Mucosa of descending colon (tissue), 3 donors: ENCODE results near the gene LMX1B. TPM values are rescaled to one million over a fixed set of nuclear protein-coding genes. Genes with fewer than 3 reads are reported as not detected.
"Not testable (repeated sequence)": the region's sequence is repeated elsewhere in the genome, so short reads cannot be mapped to it uniquely, and the experiment has no call there.

Source experiments
- ATAC-seq: fragments of 200-7000 bp; cut with Tn5 transposase; one replicate; pipeline ENCODE4 v1.9.1; 2020; ENCODE audit warnings: mild to moderate bottlenecking, moderate library complexity
- DNase-seq, 3 donors: peaks; one replicate each; pipeline ENCODE4 v3.0.0-alpha.2; 2020
- H3K36me3 ChIP-seq: fragments of 200-600 bp; one replicate; pipeline ENCODE4 v1.8.0; 2021; ENCODE audit warnings: low read depth, mild to moderate bottlenecking
- H3K4me1 ChIP-seq: fragments of 200-600 bp; one replicate; pipeline ENCODE4 v1.8.0; 2021; ENCODE audit warnings: low read depth, mild to moderate bottlenecking
- H3K4me3 ChIP-seq: fragments of 200-600 bp; one replicate; pipeline ENCODE4 v1.8.0; 2021; ENCODE audit warnings: mild to moderate bottlenecking
- H3K9me3 ChIP-seq: fragments of 200-600 bp; one replicate; pipeline ENCODE4 v1.8.0; 2021; ENCODE audit warnings: mild to moderate bottlenecking
- intact Hi-C, 2 donors: fragments of 100-400 bp; cut with DNase I in 1 of 2; cut with micrococcal nuclease in 1 of 2; formaldehyde crosslinking; loops; one replicate each; pipeline versions ENCODE4 v1.11.0 to v1.11.1; 2022; cut with DNase I, micrococcal nuclease
- total RNA-seq, 3 donors: library from RNA; stranded (reverse); fragmentation: NEBNext Ultra II Directional in 2 of 3; extraction: Animal tissue kit (Norgen Biotek cat#: 25700) in 2 of 3; gene quantifications; one replicate each; pipeline versions ENCODE4 v1.2.1 to v1.2.4, GENCODE V29; 2021 to 2023
- TF ChIP-seq, protein P1 (sequence below): fragments of 200-600 bp; IDR thresholded peaks from one replicate; pipeline ENCODE4 v1.8.0; 2022; ENCODE audit warnings: antibody characterized with exemption, mild to moderate bottlenecking
- donor health status: DM: no; HTN: no; CAD: no; lungs with moderate emphysema.
- donor health status: DM: no; HTN: no; CAD: no.
- donor health status: DM: no; HTN: yes; CAD: no.

The LMX1B gene
- total RNA-seq, 3 donors from 2014 or later = 0.14 to 0.51 TPM; not detected in 1

GRCh38 chr9:126578029-126578428, 35.7 kb upstream of the LMX1B start:
- ATAC-seq (no peak), DNase-seq (no peak)
- Histone ChIP-seq H3K36me3 (no peaks in the 10 kb centered on the region), H3K9me3 (no peaks in the 10 kb centered on the region), H3K4me3 (no peak overlapping the region), H3K4me1 (no peaks in the 10 kb centered on the region)
- TF ChIP-seq, protein P1, sequence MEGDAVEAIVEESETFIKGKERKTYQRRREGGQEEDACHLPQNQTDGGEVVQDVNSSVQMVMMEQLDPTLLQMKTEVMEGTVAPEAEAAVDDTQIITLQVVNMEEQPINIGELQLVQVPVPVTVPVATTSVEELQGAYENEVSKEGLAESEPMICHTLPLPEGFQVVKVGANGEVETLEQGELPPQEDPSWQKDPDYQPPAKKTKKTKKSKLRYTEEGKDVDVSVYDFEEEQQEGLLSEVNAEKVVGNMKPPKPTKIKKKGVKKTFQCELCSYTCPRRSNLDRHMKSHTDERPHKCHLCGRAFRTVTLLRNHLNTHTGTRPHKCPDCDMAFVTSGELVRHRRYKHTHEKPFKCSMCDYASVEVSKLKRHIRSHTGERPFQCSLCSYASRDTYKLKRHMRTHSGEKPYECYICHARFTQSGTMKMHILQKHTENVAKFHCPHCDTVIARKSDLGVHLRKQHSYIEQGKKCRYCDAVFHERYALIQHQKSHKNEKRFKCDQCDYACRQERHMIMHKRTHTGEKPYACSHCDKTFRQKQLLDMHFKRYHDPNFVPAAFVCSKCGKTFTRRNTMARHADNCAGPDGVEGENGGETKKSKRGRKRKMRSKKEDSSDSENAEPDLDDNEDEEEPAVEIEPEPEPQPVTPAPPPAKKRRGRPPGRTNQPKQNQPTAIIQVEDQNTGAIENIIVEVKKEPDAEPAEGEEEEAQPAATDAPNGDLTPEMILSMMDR = no peak
- intact Hi-C loops = no loop called here

DNA sequence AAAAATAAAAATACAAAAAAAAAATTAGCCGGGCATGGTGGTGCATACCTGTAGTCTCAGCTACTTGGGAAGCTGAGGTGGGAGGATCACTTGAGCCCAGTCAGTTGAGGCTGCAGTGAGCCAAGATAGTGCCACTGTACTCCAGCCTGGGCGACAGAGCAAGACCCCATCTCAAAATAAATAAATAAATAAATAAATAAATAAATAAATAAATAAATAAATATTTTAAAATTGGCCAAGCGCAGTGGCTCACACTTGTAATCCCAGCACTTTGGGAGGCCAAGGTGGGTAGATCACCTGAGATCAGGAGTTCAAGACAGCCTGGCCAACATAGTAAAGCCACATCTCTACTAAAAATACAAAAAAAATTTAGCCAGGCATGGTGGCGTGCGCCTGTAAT, 33.4 kb upstream of the LMX1B start:
- H3K4me3 ChIP-seq, H3K9me3 ChIP-seq, intact Hi-C loops, H3K36me3 ChIP-seq, ATAC-seq, H3K4me1 ChIP-seq, DNase-seq: not testable (repeated sequence)

DNA sequence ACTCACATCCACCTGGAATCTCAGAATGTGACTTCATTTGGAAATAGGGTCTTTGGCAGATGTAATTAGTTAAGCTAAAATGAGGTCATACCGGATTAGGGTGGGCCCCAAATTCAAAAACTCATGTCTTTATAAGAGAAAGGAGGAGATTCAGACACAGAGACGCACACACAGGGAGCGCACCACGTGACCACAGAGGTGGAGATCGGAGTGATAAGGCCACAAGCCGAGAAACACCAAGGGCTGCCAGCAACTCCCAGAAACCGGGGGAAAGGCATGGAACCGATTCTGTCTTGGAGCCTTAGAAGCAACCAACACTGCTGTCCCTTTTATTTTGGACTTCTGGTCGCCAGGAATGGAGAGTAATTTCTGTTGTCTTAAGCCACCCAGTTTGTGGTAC, 31.8 kb upstream of the LMX1B start:
- Histone ChIP-seq H3K4me3 (no peak overlapping the region), H3K4me1 (no peaks in the 10 kb centered on the region), H3K36me3 (no peaks in the 10 kb centered on the region), H3K9me3 (no peaks in the 10 kb centered on the region)
- intact Hi-C loops = no loop called here
- ATAC-seq = no peak
- DNase-seq = no peak
- TF ChIP-seq, protein P1 = no peak

DNA sequence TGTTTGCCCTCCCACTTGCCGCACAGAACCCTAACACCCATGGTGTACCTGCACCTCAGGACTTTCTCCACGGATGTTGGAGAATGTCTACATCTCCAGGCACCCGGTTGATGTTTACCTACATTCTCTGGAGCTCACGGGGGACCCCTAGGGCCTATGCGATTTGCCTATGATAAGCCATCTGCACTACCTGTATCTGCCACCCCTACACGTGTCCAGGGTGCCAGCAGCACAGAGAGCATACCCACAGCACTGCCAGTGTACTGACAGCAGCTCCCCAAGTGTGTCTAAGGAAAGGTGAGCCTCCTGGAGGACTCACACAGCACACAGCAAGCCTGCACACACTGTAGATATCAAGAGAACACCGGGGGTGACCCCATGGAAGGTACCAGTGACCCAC, 31.3 kb upstream of the LMX1B start:
- ATAC-seq (no peak), DNase-seq (no peak)
- H3K9me3 ChIP-seq = no peaks in the 10 kb centered on the region
- TF ChIP-seq, protein P1 = no peak
- H3K4me1 ChIP-seq = no peaks in the 10 kb centered on the region
- H3K4me3 ChIP-seq = no peak overlapping the region
- intact Hi-C loops = no loop called here
- no peaks in the 10 kb centered on the region for H3K36me3 ChIP-seq

GRCh38 chr9:126583144-126583760, 30.5 kb upstream of the LMX1B start:
- Histone ChIP-seq H3K4me3 (no peak overlapping the region), H3K36me3 (no peaks in the 10 kb centered on the region), H3K4me1 (no peaks in the 10 kb centered on the region), H3K9me3 (no peaks in the 10 kb centered on the region)
- DNase-seq (no peak), ATAC-seq (no peak)
- intact Hi-C loops = no loop called here
- TF ChIP-seq, protein P1 = no peak

- DNase-seq (no peak), ATAC-seq (no peak)
- intact Hi-C loops = no loop called here
- Histone ChIP-seq H3K4me1 (no peaks in the 10 kb centered on the region), H3K4me3 (no peak overlapping the region), H3K36me3 (no peaks in the 10 kb centered on the region), H3K9me3 (no peaks in the 10 kb centered on the region)
- TF ChIP-seq, protein P1 = no peak
These were observed 29.1 kb upstream of the LMX1B start for GRCh38 chr9:126584611-126585010.
